GM12874 (cell line): ENCODE data around the gene PELI2.

ENCODE experiments used
- TF ChIP-seq, protein P1 (sequence below): IDR thresholded peaks from 2 replicates; pipeline ENCODE4 v1.5.1; 2011; ENCODE audit warnings: low read depth, mild to moderate bottlenecking, control low read depth, low read length, moderate library complexity; ENCODE audit not compliant: insufficient read depth

The PELI2 gene

DNA sequence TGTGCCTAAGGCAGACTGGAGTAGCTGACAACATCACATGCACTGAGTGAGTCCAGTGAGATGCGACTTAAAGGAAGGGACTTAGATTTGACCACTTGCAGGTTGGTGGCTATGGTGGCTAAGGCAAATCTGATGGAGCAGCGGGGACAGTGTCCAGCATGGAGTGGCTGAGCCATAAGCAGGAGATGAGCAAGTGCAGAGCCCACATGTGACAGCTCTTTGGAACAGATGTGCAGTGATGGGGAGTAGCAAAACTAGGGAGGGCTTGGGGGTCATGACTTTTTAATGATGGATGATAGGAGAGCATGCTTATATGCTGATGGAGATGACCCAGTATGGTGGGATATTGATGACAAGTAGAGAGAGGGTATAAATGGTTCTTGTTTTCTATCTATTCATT is 80.2 kb downstream of the PELI2 start:
- TF ChIP-seq, protein P1, sequence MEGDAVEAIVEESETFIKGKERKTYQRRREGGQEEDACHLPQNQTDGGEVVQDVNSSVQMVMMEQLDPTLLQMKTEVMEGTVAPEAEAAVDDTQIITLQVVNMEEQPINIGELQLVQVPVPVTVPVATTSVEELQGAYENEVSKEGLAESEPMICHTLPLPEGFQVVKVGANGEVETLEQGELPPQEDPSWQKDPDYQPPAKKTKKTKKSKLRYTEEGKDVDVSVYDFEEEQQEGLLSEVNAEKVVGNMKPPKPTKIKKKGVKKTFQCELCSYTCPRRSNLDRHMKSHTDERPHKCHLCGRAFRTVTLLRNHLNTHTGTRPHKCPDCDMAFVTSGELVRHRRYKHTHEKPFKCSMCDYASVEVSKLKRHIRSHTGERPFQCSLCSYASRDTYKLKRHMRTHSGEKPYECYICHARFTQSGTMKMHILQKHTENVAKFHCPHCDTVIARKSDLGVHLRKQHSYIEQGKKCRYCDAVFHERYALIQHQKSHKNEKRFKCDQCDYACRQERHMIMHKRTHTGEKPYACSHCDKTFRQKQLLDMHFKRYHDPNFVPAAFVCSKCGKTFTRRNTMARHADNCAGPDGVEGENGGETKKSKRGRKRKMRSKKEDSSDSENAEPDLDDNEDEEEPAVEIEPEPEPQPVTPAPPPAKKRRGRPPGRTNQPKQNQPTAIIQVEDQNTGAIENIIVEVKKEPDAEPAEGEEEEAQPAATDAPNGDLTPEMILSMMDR: no peak

GRCh38 chr14:56199095-56199981 is 81.1 kb downstream of the PELI2 start:
- TF ChIP-seq, protein P1: no peak

- TF ChIP-seq, protein P1: no peak
Observed at GRCh38 chr14:56199982-56200577, 81.9 kb downstream of the PELI2 start.

GRCh38 chr14:56202256-56202655 is 84.0 kb downstream of the PELI2 start:
- TF ChIP-seq, protein P1: no peak

- TF ChIP-seq, protein P1: no peak
Observed at GRCh38 chr14:56205881-56206280, 87.7 kb downstream of the PELI2 start.

DNA sequence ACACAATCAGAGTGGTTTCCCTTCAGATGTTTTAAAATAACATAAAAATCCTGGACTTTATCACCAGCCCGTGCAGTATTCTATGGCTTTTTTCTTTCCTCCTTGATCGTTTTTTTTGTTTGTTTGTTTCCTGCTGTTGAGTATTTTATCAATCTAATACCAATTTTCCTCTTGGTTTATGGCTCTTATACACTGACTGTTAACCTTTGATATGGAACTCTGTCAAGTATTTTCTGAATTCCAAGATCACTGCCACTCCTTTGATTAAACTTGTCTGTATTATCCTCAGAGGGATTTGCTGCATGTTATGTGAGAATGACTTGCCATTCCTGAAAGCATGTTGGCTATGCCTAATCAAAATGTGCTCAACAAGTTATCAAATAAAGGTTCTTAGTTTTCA is 88.4 kb downstream of the PELI2 start:
- TF ChIP-seq, protein P1: no peak

DNA sequence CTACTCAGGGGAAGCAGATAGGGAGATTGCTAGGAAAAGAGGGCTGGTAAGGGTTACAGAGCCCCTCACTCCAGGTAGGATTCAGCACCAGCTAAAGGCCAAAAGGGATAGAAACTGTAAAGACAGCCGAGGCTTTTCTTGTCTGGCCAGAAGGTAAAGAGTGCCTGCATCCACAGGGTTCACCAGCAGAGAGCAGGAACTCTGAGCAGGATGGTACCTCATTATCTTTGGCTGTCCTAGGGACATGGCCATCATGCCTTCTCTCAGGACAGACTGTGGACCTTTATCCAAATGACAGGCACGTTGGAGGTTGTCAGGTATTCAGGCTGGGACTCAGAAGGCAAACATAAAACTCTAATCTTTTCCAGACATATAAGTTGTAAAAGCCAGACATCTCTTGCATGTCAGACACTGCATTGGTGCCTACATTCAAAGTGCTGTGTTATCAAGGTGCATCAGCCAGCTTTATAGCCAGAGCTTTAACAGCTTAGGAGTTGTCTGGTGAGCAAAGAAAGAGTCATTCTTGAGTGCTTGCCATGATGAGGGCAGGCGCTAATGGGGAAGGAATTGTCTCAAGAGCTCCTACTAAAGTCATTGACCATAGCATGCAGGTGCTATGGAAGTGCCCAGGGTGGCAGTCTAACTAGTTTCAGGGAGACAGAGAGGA is 89.5 kb downstream of the PELI2 start:
- TF ChIP-seq, protein P1: no peak
